GM12878 (cell line): Measurements from ENCODE around the gene RPUSD3. TPM values are rescaled to one million over a fixed set of nuclear protein-coding genes. Genes with fewer than 3 reads are reported as not detected.

Experiments used
- ATAC-seq: fragments of 200-7000 bp; cut with Tn5 transposase; 3 replicates; pipeline ENCODE4 v1.9.1; 2020; ENCODE audit warnings: mild to moderate bottlenecking, moderate library complexity
- BruUV-seq: library from RNA; stranded (reverse); fragments of 400-500 nt; replicated peaks from 2 replicates; lab custom pipeline; 2021; lab: Mats Ljungman, UMichigan
- CTCF ChIA-PET: fragments of 300-600 bp; sonication (Branson Sonifier 250); formaldehyde crosslinking; extraction: SDS; loops from one replicate; lab custom pipeline; 2021; ENCODE audit warnings: inconsistent platforms; lab: Yijun Ruan, JAX
- POLR2A ChIA-PET: fragments of 350-600 bp; formaldehyde crosslinking; extraction: SDS; loops from one replicate; lab custom pipeline; 2021; ENCODE audit warnings: inconsistent platforms; lab: Charles Lee
- RAD21 ChIA-PET: fragments of 300-600 bp; sonication (Branson Sonifier 250); formaldehyde crosslinking; loops from one replicate; lab custom pipeline; 2023; ENCODE audit warnings: antibody characterized with exemption; ENCODE audit not compliant: unreplicated experiment; lab: Charles Lee
- SMC1A ChIA-PET: fragments of 300-600 bp; sonication (Branson Sonifier 250); formaldehyde crosslinking; loops from one replicate; lab custom pipeline; 2023; ENCODE audit not compliant: unreplicated experiment, uncharacterized antibody; lab: Charles Lee
- DNase-seq: peaks from one replicate; pipeline ENCODE4 v3.0.0-alpha.2; 2011; ENCODE audit warnings: low read depth, low spot score
- FAIRE-seq: peaks from 3 replicates; lab custom pipeline; 2011; peaks lifted over from hg19 to GRCh38; lab: Jason Lieb, UNC
- H2AFZ ChIP-seq: 2 replicates; pipeline ENCODE4 v1.6.0; 2011; ENCODE audit warnings: low read depth, low read length, control low read depth; ENCODE audit not compliant: control insufficient read depth
- H3K27ac ChIP-seq: 2 replicates; pipeline ENCODE4 v1.5.1; 2011; ENCODE audit warnings: control low read depth; ENCODE audit not compliant: control insufficient read depth, insufficient read depth
- H3K27me3 ChIP-seq, 2 experiments: replicated peaks in 1 of 2; 2 replicates each; pipeline versions ENCODE4 v1.6.0 to v1.6.1; 2011; ENCODE audit warnings: low read length in 1 of 2; ENCODE audit not compliant: control insufficient read depth in 2 of 2, insufficient read depth in 2 of 2
- H3K36me3 ChIP-seq, 2 experiments: 2 replicates each; pipeline ENCODE4 v1.5.1; 2011; ENCODE audit warnings: low read length in 1 of 2; ENCODE audit not compliant: control insufficient read depth in 2 of 2, insufficient read depth in 2 of 2
- H3K4me1 ChIP-seq: 2 replicates; pipeline ENCODE4 v1.6.1; 2011; ENCODE audit warnings: mild to moderate bottlenecking, low read length, moderate library complexity, mixed read lengths; ENCODE audit not compliant: control insufficient read depth, insufficient read depth
- H3K4me2 ChIP-seq: 2 replicates; pipeline ENCODE4 v1.6.0; 2011; ENCODE audit warnings: control low read depth; ENCODE audit not compliant: control insufficient read depth, insufficient read depth
- H3K4me3 ChIP-seq: fragments of 200-600 bp; sonication (generic); 2 replicates; pipeline ENCODE4 v1.5.1; 2016
- H3K79me2 ChIP-seq: 2 replicates; pipeline ENCODE4 v1.6.0; 2011; ENCODE audit warnings: low read length; ENCODE audit not compliant: control insufficient read depth, insufficient read depth
- H3K9ac ChIP-seq: 2 replicates; pipeline ENCODE4 v1.8.0; 2011; ENCODE audit warnings: low read length, control low read depth, mixed read lengths; ENCODE audit not compliant: control insufficient read depth, insufficient read depth
- H3K9me3 ChIP-seq: replicated peaks from 3 replicates; pipeline ENCODE4 v1.5.1; 2011; ENCODE audit warnings: mild to moderate bottlenecking, low read length; ENCODE audit not compliant: control insufficient read depth, insufficient read depth
- H4K20me1 ChIP-seq: 2 replicates; pipeline ENCODE4 v1.6.0; 2011; ENCODE audit not compliant: control insufficient read depth, insufficient read depth
- CTCF ChIP-seq, 3 experiments: IDR thresholded peaks in 2 of 3; conservative IDR thresholded peaks in 1 of 3; 2 replicates each; pipeline ENCODE4 v1.5.1; 2011; ENCODE audit warnings: low read depth in 3 of 3, low read length in 3 of 3, mild to moderate bottlenecking in 3 of 3, control low read depth in 2 of 3, moderate library complexity in 2 of 3, inconsistent platforms in 1 of 3, mixed read lengths in 1 of 3; ENCODE audit not compliant: control insufficient read depth in 2 of 3, insufficient read depth in 1 of 3; ENCODE audit errors: extremely low read depth in 1 of 3
- NFXL1 ChIP-seq: fragments of 450-650 bp; IDR thresholded peaks from 2 replicates; pipeline ENCODE4 v1.6.1; 2017; ENCODE audit warnings: antibody characterized with exemption, mild to moderate bottlenecking, borderline replicate concordance
- PAX8 ChIP-seq: fragments of 450-650 bp; IDR thresholded peaks from 2 replicates; pipeline ENCODE4 v1.6.1; 2017; ENCODE audit warnings: mild to moderate bottlenecking, moderate library complexity
- PBX3 ChIP-seq: IDR thresholded peaks from 2 replicates; pipeline ENCODE4 v1.6.1; 2011; ENCODE audit warnings: mild to moderate bottlenecking, low read depth, low read length, moderate library complexity; ENCODE audit not compliant: insufficient replicate concordance
- POLR2AphosphoS5 ChIP-seq: IDR thresholded peaks from 2 replicates; pipeline ENCODE4 v1.6.1; 2011; ENCODE audit warnings: mild to moderate bottlenecking, low read length, inconsistent platforms
- WGBS: methylation state at CpG from one replicate; pipeline ENCODE4 v1.1.6; 2016; ENCODE audit warnings: low lambda C conversion rate; ENCODE audit not compliant: insufficient replicate concordance, insufficient coverage; ENCODE audit errors: missing lambda C conversion rate; 5-methylcytosine and 5-hydroxymethylcytosine counted together
- in situ Hi-C: fragments of 300-500 bp; cut with MboI; formaldehyde crosslinking; loops from 9 replicates; pipeline ENCODE4 v1.14.3; 2018; ENCODE audit warnings: mixed read lengths
- intact Hi-C: fragments of 100-400 bp; cut with micrococcal nuclease; formaldehyde crosslinking; loops from one replicate; pipeline ENCODE4 v1.14.2; 2022; ENCODE audit not compliant: unreplicated experiment
- polyA plus RNA-seq, 11 experiments: library from polyadenylated mRNA; depleted of rRNA in 4 of 11; unstranded in 6 of 11; stranded (reverse) in 5 of 11; fragments of >200 nt; fragmentation: Nextera tagmentation in 4 of 11; fragmentation: Illumina TruSeq in 1 of 11; extraction: Ambion mirVana in 4 of 11; extraction: Trizol in 1 of 11; gene quantifications; 1 replicate in 1 of 11; 2 replicates in 10 of 11; pipeline versions ENCODE4 v1.2.1 to v1.2.3, GENCODE V29; 2011 to 2016; ENCODE audit warnings: inconsistent platforms in 2 of 11, missing spikeins in 2 of 11, low read depth in 1 of 11
- total RNA-seq, 4 experiments: library from RNA; depleted of rRNA in 3 of 4; stranded (reverse); fragments of >200 nt in 3 of 4; fragmentation: Illumina TruSeq in 1 of 4; extraction: Trizol in 1 of 4; gene quantifications; 2 replicates each; pipeline versions ENCODE4 v1.2.1 to v1.2.3, GENCODE V29; 2013 to 2021

The RPUSD3 gene
- total and polyA plus RNA-seq, 10 of the 15 experiments (the other 5 are each of a cell fraction or from before 2014, with no cell fraction given), result 6.4 to 72.9 (median 41.8) TPM

GRCh38 chr3:9803494-9803893 is 40.3 kb downstream of the RPUSD3 start:
- no TSS peak for BruUV-seq
- SMC1A ChIA-PET, result interaction anchor here (0.8 to 1.0 kb wide), 3 partner anchors 8 to 76 kb away, joined by 3 to 4 read pairs (median 3); no protein-coding TSS in a partner anchor
- DNase-seq, result no peak
- H3K4me3 ChIP-seq, result no peak overlapping the region
- no peak for ATAC-seq
- no peak for TF ChIP-seq NFXL1
- TF ChIP-seq POLR2AphosphoS5, result 0 out of 2 replicates have a peak, but pooled peaks have one; percentile 54
- TF ChIP-seq, all 136 proteins: peak for 1
- in situ Hi-C loops, result no loop called here
- H3K27ac ChIP-seq, result no peak overlapping the region
- POLR2A ChIA-PET, result interaction anchor here (0.6 to 1.3 kb wide), 3 partner anchors 11 to 27 kb away, joined by 3 read pairs; partner anchors contain the start of genes ARPC4 and TADA3
- intact Hi-C loops, result no loop called here
- CTCF ChIA-PET, result interaction anchor here (1.7 kb wide), 1 partner anchor 8 kb away, joined by 5 read pairs; no protein-coding TSS in a partner anchor
- H3K9me3 ChIP-seq, result no peaks in the 10 kb centered on the region
- no peak overlapping the region for H3K4me2 ChIP-seq
- RAD21 ChIA-PET, result no interaction called here
- H3K4me1 ChIP-seq, result peaks cover 4% of the 10 kb centered on the region
- no peak overlapping the region for H3K9ac ChIP-seq
- no peaks in the 10 kb centered on the region; the same call in 1 of the 2 replicates for H3K79me2 ChIP-seq
- H2AFZ ChIP-seq, result no peak overlapping the region
- no peaks in the 10 kb centered on the region for H3K27me3 ChIP-seq
- H3K36me3 ChIP-seq, result peaks cover 40 to 57% of the 10 kb centered on the region in 2 experiments
- 94% methylated on average over 1 of the region's 1 CpG for WGBS
- H4K20me1 ChIP-seq, result no peaks in the 10 kb centered on the region; the same call in 1 of the 2 replicates
- FAIRE-seq, result no peak

- H3K4me1 ChIP-seq, result no peaks in the 10 kb centered on the region
- RAD21 ChIA-PET, result no interaction called here
- H3K36me3 ChIP-seq, result peaks cover 40 to 59% of the 10 kb centered on the region in 2 experiments
- no TSS peak for BruUV-seq
- no peak overlapping the region for H3K4me2 ChIP-seq
- 89% methylated on average over 5 of the region's 5 CpGs for WGBS
- in situ Hi-C loops (no loop called here), intact Hi-C loops (no loop called here)
- ATAC-seq (peak; percentile 58), DNase-seq (no peak), FAIRE-seq (no peak)
- H3K4me3 ChIP-seq, result no peak overlapping the region
- no peak overlapping the region for H3K27ac ChIP-seq
- SMC1A ChIA-PET, result no interaction called here
- CTCF ChIA-PET, result interaction anchor here (0.7 kb wide), 1 partner anchor 396 kb away, joined by 3 read pairs; no protein-coding TSS in a partner anchor
- POLR2A ChIA-PET, result interaction anchor here (0.7 kb wide), 1 partner anchor 322 kb away, joined by 3 read pairs; no protein-coding TSS in a partner anchor
- H2AFZ ChIP-seq, result no peak overlapping the region
- no peak overlapping the region for H3K9ac ChIP-seq
- H4K20me1 ChIP-seq, result peaks cover 6% of the 10 kb centered on the region
- H3K27me3 ChIP-seq, result no peaks in the 10 kb centered on the region
- no peaks in the 10 kb centered on the region for H3K9me3 ChIP-seq
- no peak for TF ChIP-seq PAX8
- peak in 2 of 3 experiments; percentile 16 to 21; a peak in 2 of 6 replicates for TF ChIP-seq CTCF (IDR thresholded peaks at IDR 0.05 in 2 of 3, conservative IDR thresholded peaks at IDR 0.05 in 1 of 3; ENCODE audit: control insufficient read depth in 2 of 3, extremely low read depth in 1 of 3, insufficient read depth in 1 of 3, low read depth in 3 of 3, low read length in 3 of 3)
- no peak for TF ChIP-seq PBX3
- H3K79me2 ChIP-seq, result peaks cover 21% of the 10 kb centered on the region
Measured at GRCh38 chr3:9800529-9800928, 43.3 kb downstream of the RPUSD3 start.
